ENCODE measurements around the gene ACTN4.

The ACTN4 gene

DNA sequence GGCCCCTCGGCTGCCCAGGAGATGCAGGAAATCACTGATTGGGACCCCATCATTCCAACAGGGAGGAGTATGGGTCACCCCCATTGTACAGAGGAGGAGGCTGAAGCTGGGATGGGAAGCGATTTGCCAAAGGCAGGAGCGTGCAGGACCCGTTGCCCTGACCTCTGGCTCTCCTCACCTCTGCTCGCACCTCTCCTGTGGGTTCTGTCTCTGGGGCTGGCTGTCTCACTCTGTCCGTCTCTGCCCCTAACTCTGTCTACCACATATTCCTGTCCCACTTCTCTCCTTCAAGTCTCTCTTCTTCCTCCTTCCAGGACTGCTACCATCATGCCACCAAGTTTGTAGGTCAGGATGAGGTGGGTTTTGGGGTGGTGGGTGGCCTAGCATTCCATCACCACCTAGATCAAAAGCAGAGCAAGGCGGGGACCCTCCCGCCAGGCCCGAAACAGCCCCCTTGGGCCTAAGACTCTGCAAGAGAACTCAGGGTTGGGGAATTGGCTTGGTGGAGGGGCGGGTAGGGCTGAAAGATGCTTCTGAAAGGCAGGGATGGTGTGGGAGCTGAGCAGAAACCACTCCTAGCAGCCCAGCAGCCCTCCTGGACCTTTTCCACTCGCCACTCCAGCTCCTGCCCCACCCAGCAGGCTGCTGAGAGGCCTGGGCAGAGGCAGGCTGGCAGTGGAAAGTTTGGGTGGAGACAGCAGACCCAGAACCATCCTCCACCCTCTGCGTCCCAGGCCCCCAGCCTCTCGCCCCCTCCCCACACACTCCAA, 126.9 kb downstream of the ACTN4 start:
- TF ChIP-seq CTCF (IDR thresholded peaks at IDR 0.05; ENCODE audit: control insufficient read depth, insufficient read depth, low read depth, low read length, missing control alignments): no peak
- no peak overlapping the region for H3K4me3 ChIP-seq (ENCODE audit: control insufficient read depth, low read depth, low read length)
- no peak for DNase-seq (ENCODE audit: low read depth)

DNA sequence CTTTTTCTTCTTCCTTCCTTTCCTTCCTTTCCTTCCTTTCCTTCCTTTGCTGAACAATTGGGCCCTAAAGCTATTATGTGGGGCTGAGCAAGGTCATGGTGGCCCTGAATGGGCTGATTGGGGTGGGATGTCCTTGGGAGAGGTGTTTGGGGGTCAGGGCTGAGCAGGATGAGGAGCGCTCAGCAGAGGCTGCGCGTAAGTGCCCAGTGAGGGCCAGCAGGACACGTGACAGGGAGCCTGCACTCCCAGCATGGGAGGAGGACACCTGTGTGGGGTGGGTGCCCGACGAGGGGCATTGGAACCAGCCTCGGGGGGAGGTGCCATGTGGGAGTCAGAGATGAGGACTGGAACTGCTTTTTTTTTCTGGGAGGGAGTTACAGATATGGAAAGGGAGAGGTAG, 131.3 kb downstream of the ACTN4 start:
- DNase-seq (ENCODE audit: low read depth): no peak
- TF ChIP-seq CTCF (IDR thresholded peaks at IDR 0.05; ENCODE audit: control insufficient read depth, insufficient read depth, low read depth, low read length, missing control alignments): no peak
- no peak overlapping the region for H3K4me3 ChIP-seq (ENCODE audit: control insufficient read depth, low read depth, low read length)

DNA sequence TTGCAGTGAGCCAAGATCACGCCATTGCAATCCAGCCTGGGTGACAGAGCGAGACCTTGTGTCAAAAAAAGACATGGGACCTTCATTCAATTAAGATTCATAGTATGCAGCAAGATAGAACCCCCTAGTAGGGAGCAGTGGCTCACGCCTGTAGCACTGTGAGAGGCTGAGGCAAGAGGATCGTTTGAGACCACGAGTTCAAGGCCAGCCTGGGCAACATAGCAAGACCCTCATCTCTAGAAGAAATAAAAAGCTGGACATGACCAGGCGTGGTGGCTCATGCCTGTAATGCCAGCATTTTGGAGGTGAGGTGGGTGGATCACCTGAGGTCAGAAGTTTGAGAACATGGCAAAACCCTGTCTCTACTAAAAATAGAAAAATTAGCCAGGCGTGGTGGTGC, 133.0 kb downstream of the ACTN4 start:
- no peak for DNase-seq (ENCODE audit: low read depth)
- no peak overlapping the region for H3K4me3 ChIP-seq (ENCODE audit: control insufficient read depth, low read depth, low read length)
- no peak for TF ChIP-seq CTCF (IDR thresholded peaks at IDR 0.05; ENCODE audit: control insufficient read depth, insufficient read depth, low read depth, low read length, missing control alignments)

GRCh38 chr19:38781058-38781457, 133.6 kb downstream of the ACTN4 start:
- no peak for DNase-seq (ENCODE audit: low read depth)
- H3K4me3 ChIP-seq (ENCODE audit: control insufficient read depth, low read depth, low read length): no peak overlapping the region
- no peak for TF ChIP-seq CTCF (IDR thresholded peaks at IDR 0.05; ENCODE audit: control insufficient read depth, insufficient read depth, low read depth, low read length, missing control alignments)
